ENCODE data around the gene UGT1A9. TPM values are rescaled to one million over a fixed set of nuclear protein-coding genes. Genes with fewer than 3 reads are reported as not detected.
"Not testable (repeated sequence)": the region's sequence is repeated elsewhere in the genome, so short reads cannot be mapped to it uniquely, and the experiment has no call there.

Gene UGT1A9
- not detected in 2 replicates for total RNA-seq (2014; rRNA removed; shearing (Covaris generic))

- no peak for DNase-seq (ENCODE audit: low spot score)
These were observed at the start of gene UGT1A9 for GRCh38 chr2:233671290-233672161. Gene UGT1A9, plus strand, starts transcription at chr2:233671898. Its CDS starts 37 bp downstream, at chr2:233671935.

GRCh38 chr2:233627331-233628025, 44.2 kb upstream of the UGT1A9 start:
- DNase-seq (ENCODE audit: low spot score): no peak
- in situ Hi-C loops (cut with HindIII; ENCODE audit: low sequenced_read_pairs): no loop called here

More at GRCh38 chr2:233671290-233672161, at the start of gene UGT1A9:
- in situ Hi-C loops (cut with HindIII; ENCODE audit: low sequenced_read_pairs): no loop called here

GRCh38 chr2:233636306-233636705, 35.4 kb upstream of the UGT1A9 start, which contains the start of gene UGT1A10:
Gene UGT1A10, plus strand, starts transcription at chr2:233636448. Its CDS starts 75 bp downstream, at chr2:233636523.
- DNase-seq (ENCODE audit: low spot score); in situ Hi-C loops (cut with HindIII; ENCODE audit: low sequenced_read_pairs): not testable (repeated sequence)

GRCh38 chr2:233638836-233639235, 32.9 kb upstream of the UGT1A9 start:
- in situ Hi-C loops (cut with HindIII; ENCODE audit: low sequenced_read_pairs): no loop called here
- DNase-seq (ENCODE audit: low spot score): no peak

- in situ Hi-C loops (cut with HindIII; ENCODE audit: low sequenced_read_pairs): no loop called here
- no peak for DNase-seq (ENCODE audit: low spot score)
These were observed 31.8 kb upstream of the UGT1A9 start for GRCh38 chr2:233639860-233640259.

- in situ Hi-C loops (cut with HindIII; ENCODE audit: low sequenced_read_pairs): no loop called here
- no peak for DNase-seq (ENCODE audit: low spot score)
These were observed 28.6 kb upstream of the UGT1A9 start for GRCh38 chr2:233643128-233643527.

GRCh38 chr2:233646033-233646432, 25.7 kb upstream of the UGT1A9 start:
- in situ Hi-C loops (cut with HindIII; ENCODE audit: low sequenced_read_pairs); DNase-seq (ENCODE audit: low spot score): not testable (repeated sequence)

- in situ Hi-C loops (cut with HindIII; ENCODE audit: low sequenced_read_pairs): no loop called here
- no peak for DNase-seq (ENCODE audit: low spot score)
These were observed 20.7 kb upstream of the UGT1A9 start for GRCh38 chr2:233650981-233651380.

GRCh38 chr2:233651430-233651829, 20.3 kb upstream of the UGT1A9 start:
- no peak for DNase-seq (ENCODE audit: low spot score)

GRCh38 chr2:233654501-233654900, 17.2 kb upstream of the UGT1A9 start:
- no peak for DNase-seq (ENCODE audit: low spot score)
- in situ Hi-C loops (cut with HindIII; ENCODE audit: low sequenced_read_pairs): no loop called here

More at GRCh38 chr2:233651430-233651829, 20.3 kb upstream of the UGT1A9 start:
- in situ Hi-C loops (cut with HindIII; ENCODE audit: low sequenced_read_pairs): no loop called here

GRCh38 chr2:233655043-233655442, 16.7 kb upstream of the UGT1A9 start:
- in situ Hi-C loops (cut with HindIII; ENCODE audit: low sequenced_read_pairs): no loop called here
- no peak for DNase-seq (ENCODE audit: low spot score)

- in situ Hi-C loops (cut with HindIII; ENCODE audit: low sequenced_read_pairs); DNase-seq (ENCODE audit: low spot score): not testable (repeated sequence)
These were observed 15.8 kb upstream of the UGT1A9 start for GRCh38 chr2:233655943-233656342.

- in situ Hi-C loops (cut with HindIII; ENCODE audit: low sequenced_read_pairs): no loop called here
- no peak for DNase-seq (ENCODE audit: low spot score)
These were observed 15.3 kb upstream of the UGT1A9 start for GRCh38 chr2:233656443-233656842.

- no peak for DNase-seq (ENCODE audit: low spot score)
- in situ Hi-C loops (cut with HindIII; ENCODE audit: low sequenced_read_pairs): no loop called here
These were observed 13.1 kb upstream of the UGT1A9 start for GRCh38 chr2:233658610-233659009.

- no peak for DNase-seq (ENCODE audit: low spot score)
- in situ Hi-C loops (cut with HindIII; ENCODE audit: low sequenced_read_pairs): no loop called here
These were observed 7.8 kb upstream of the UGT1A9 start for GRCh38 chr2:233663911-233664310.

GRCh38 chr2:233668605-233669260, 3.0 kb upstream of the UGT1A9 start:
- DNase-seq (ENCODE audit: low spot score): no peak
- in situ Hi-C loops (cut with HindIII; ENCODE audit: low sequenced_read_pairs): no loop called here

GRCh38 chr2:233672886-233673285, 1.2 kb downstream of the UGT1A9 start:
- in situ Hi-C loops (cut with HindIII; ENCODE audit: low sequenced_read_pairs): no loop called here
- no peak for DNase-seq (ENCODE audit: low spot score)

- in situ Hi-C loops (cut with HindIII; ENCODE audit: low sequenced_read_pairs): no loop called here
- DNase-seq (ENCODE audit: low spot score): no peak
These were observed 2.2 kb downstream of the UGT1A9 start for GRCh38 chr2:233673896-233674295.

GRCh38 chr2:233674314-233674713, 2.6 kb downstream of the UGT1A9 start:
- DNase-seq (ENCODE audit: low spot score): no peak
- in situ Hi-C loops (cut with HindIII; ENCODE audit: low sequenced_read_pairs): no loop called here

GRCh38 chr2:233674995-233675394, 3.3 kb downstream of the UGT1A9 start:
- no peak for DNase-seq (ENCODE audit: low spot score)
- in situ Hi-C loops (cut with HindIII; ENCODE audit: low sequenced_read_pairs): no loop called here
